Activated naive CD8-positive, alpha-beta T cell treated with anti-CD3 and anti-CD28 coated beads for 36 hours (primary cell): ENCODE data around the gene ZC3H12A. TPM values are rescaled to one million over a fixed set of nuclear protein-coding genes. Genes with fewer than 3 reads are reported as not detected.

Experiments used
- DNase-seq: peaks from one replicate; pipeline ENCODE4 v3.0.0; 2021
- H3K27ac Mint-ChIP-seq: one replicate; pipeline ENCODE4 v1.8.0; 2022; ENCODE audit warnings: mild to moderate bottlenecking, moderate library complexity, mixed read lengths
- H3K27me3 Mint-ChIP-seq: one replicate; pipeline ENCODE4 v1.8.0; 2022; ENCODE audit warnings: mild to moderate bottlenecking, mixed read lengths
- H3K36me3 Mint-ChIP-seq: one replicate; pipeline ENCODE4 v1.8.0; 2021; ENCODE audit warnings: mild to moderate bottlenecking, mixed read lengths
- H3K4me1 Mint-ChIP-seq: one replicate; pipeline ENCODE4 v1.8.0; 2021; ENCODE audit warnings: mixed read lengths
- H3K4me3 Mint-ChIP-seq: one replicate; pipeline ENCODE4 v1.8.0; 2022; ENCODE audit warnings: mild to moderate bottlenecking, moderate library complexity, mixed read lengths
- H3K9me3 Mint-ChIP-seq: one replicate; pipeline ENCODE4 v1.8.0; 2022; ENCODE audit warnings: mixed read lengths
- total RNA-seq, 2 experiments: library from RNA; stranded (reverse); gene quantifications; one replicate each; pipeline ENCODE4 v1.2.3, GENCODE V29; 2021

ZC3H12A gene
- total RNA-seq, 2 experiments from 2014 or later, result 29.2 to 29.4 TPM

- H3K9me3 Mint-ChIP-seq, result no peaks in the 10 kb centered on the region
- H3K27ac Mint-ChIP-seq, result no peak overlapping the region
- DNase-seq, result no peak
- no peaks in the 10 kb centered on the region for H3K36me3 Mint-ChIP-seq
- H3K4me3 Mint-ChIP-seq, result no peak overlapping the region
- H3K4me1 Mint-ChIP-seq, result peaks cover 7% of the 10 kb centered on the region
- H3K27me3 Mint-ChIP-seq, result peaks cover 4% of the 10 kb centered on the region
These were observed 27.5 kb upstream of the ZC3H12A start for GRCh38 chr1:37446874-37447273.

- no peaks in the 10 kb centered on the region for H3K36me3 Mint-ChIP-seq
- H3K9me3 Mint-ChIP-seq, result no peaks in the 10 kb centered on the region
- no peak for DNase-seq
- no peak overlapping the region for H3K27ac Mint-ChIP-seq
- no peak overlapping the region for H3K4me3 Mint-ChIP-seq
- peaks cover 7% of the 10 kb centered on the region for H3K4me1 Mint-ChIP-seq
- peaks cover 4% of the 10 kb centered on the region for H3K27me3 Mint-ChIP-seq
These were observed 26.2 kb upstream of the ZC3H12A start for GRCh38 chr1:37448185-37448584.

- peaks cover 7% of the 10 kb centered on the region for H3K4me1 Mint-ChIP-seq
- no peaks in the 10 kb centered on the region for H3K9me3 Mint-ChIP-seq
- H3K36me3 Mint-ChIP-seq, result no peaks in the 10 kb centered on the region
- DNase-seq, result no peak
- H3K4me3 Mint-ChIP-seq, result no peak overlapping the region
- H3K27ac Mint-ChIP-seq, result no peak overlapping the region
- peaks cover 4% of the 10 kb centered on the region for H3K27me3 Mint-ChIP-seq
These were observed 25.5 kb upstream of the ZC3H12A start for GRCh38 chr1:37448691-37449417.

GRCh38 chr1:37449936-37450335 is 24.4 kb upstream of the ZC3H12A start:
- no peak overlapping the region for H3K4me3 Mint-ChIP-seq
- H3K27ac Mint-ChIP-seq, result peak overlapping the region; percentile 69
- DNase-seq, result peak; percentile 28
- H3K36me3 Mint-ChIP-seq, result no peaks in the 10 kb centered on the region
- peaks cover 4% of the 10 kb centered on the region for H3K27me3 Mint-ChIP-seq
- no peaks in the 10 kb centered on the region for H3K9me3 Mint-ChIP-seq
- H3K4me1 Mint-ChIP-seq, result peaks cover 11% of the 10 kb centered on the region

- no peak for DNase-seq
- no peak overlapping the region for H3K4me3 Mint-ChIP-seq
- no peaks in the 10 kb centered on the region for H3K27me3 Mint-ChIP-seq
- no peak overlapping the region for H3K27ac Mint-ChIP-seq
- no peaks in the 10 kb centered on the region for H3K36me3 Mint-ChIP-seq
- H3K4me1 Mint-ChIP-seq, result peaks cover 14% of the 10 kb centered on the region
- H3K9me3 Mint-ChIP-seq, result no peaks in the 10 kb centered on the region
These were observed 22.0 kb upstream of the ZC3H12A start for GRCh38 chr1:37452416-37452815.

- no peaks in the 10 kb centered on the region for H3K27me3 Mint-ChIP-seq
- DNase-seq, result no peak
- H3K9me3 Mint-ChIP-seq, result no peaks in the 10 kb centered on the region
- no peak overlapping the region for H3K4me3 Mint-ChIP-seq
- no peak overlapping the region for H3K27ac Mint-ChIP-seq
- no peaks in the 10 kb centered on the region for H3K36me3 Mint-ChIP-seq
- H3K4me1 Mint-ChIP-seq, result peaks cover 14% of the 10 kb centered on the region
These were observed 20.7 kb upstream of the ZC3H12A start for GRCh38 chr1:37453647-37454046.

GRCh38 chr1:37455516-37455915 is 18.9 kb upstream of the ZC3H12A start:
- Mint-ChIP-seq H3K9me3 (no peaks in the 10 kb centered on the region), H3K4me3 (no peak overlapping the region), H3K27ac (peak overlapping the region; percentile 16)

GRCh38 chr1:37456614-37457013 is 17.8 kb upstream of the ZC3H12A start:
- Mint-ChIP-seq H3K36me3 (no peaks in the 10 kb centered on the region), H3K27me3 (no peaks in the 10 kb centered on the region)

More at GRCh38 chr1:37455516-37455915, 18.9 kb upstream of the ZC3H12A start:
- Mint-ChIP-seq H3K36me3 (no peaks in the 10 kb centered on the region), H3K27me3 (no peaks in the 10 kb centered on the region), H3K4me1 (peaks cover 7% of the 10 kb centered on the region)
- DNase-seq, result no peak

GRCh38 chr1:37458551-37458950 is 15.8 kb upstream of the ZC3H12A start:
- Mint-ChIP-seq H3K27ac (no peak overlapping the region), H3K4me3 (no peak overlapping the region)
- no peak for DNase-seq

More at GRCh38 chr1:37456614-37457013, 17.8 kb upstream of the ZC3H12A start:
- H3K4me1 Mint-ChIP-seq, result peaks cover 7% of the 10 kb centered on the region
- H3K27ac Mint-ChIP-seq, result no peak overlapping the region
- no peak overlapping the region for H3K4me3 Mint-ChIP-seq
- no peak for DNase-seq
- H3K9me3 Mint-ChIP-seq, result no peaks in the 10 kb centered on the region

GRCh38 chr1:37461698-37462436 is 12.5 kb upstream of the ZC3H12A start:
- H3K27me3 Mint-ChIP-seq, result no peaks in the 10 kb centered on the region
- no peak overlapping the region for H3K4me3 Mint-ChIP-seq
- no peak for DNase-seq
- H3K4me1 Mint-ChIP-seq, result no peaks in the 10 kb centered on the region
- H3K36me3 Mint-ChIP-seq, result no peaks in the 10 kb centered on the region
- H3K9me3 Mint-ChIP-seq, result no peaks in the 10 kb centered on the region
- no peak overlapping the region for H3K27ac Mint-ChIP-seq

More at GRCh38 chr1:37458551-37458950, 15.8 kb upstream of the ZC3H12A start:
- H3K36me3 Mint-ChIP-seq, result no peaks in the 10 kb centered on the region
- H3K9me3 Mint-ChIP-seq, result no peaks in the 10 kb centered on the region
- no peaks in the 10 kb centered on the region for H3K27me3 Mint-ChIP-seq
- H3K4me1 Mint-ChIP-seq, result peaks cover 7% of the 10 kb centered on the region

GRCh38 chr1:37464443-37464842 is 9.9 kb upstream of the ZC3H12A start:
- Mint-ChIP-seq H3K4me3 (no peak overlapping the region), H3K36me3 (no peaks in the 10 kb centered on the region), H3K27me3 (no peaks in the 10 kb centered on the region), H3K4me1 (peaks cover 6% of the 10 kb centered on the region), H3K9me3 (no peaks in the 10 kb centered on the region), H3K27ac (no peak overlapping the region)
- no peak for DNase-seq

- no peak for DNase-seq
- H3K9me3 Mint-ChIP-seq, result no peaks in the 10 kb centered on the region
- no peaks in the 10 kb centered on the region for H3K27me3 Mint-ChIP-seq
- no peaks in the 10 kb centered on the region for H3K36me3 Mint-ChIP-seq
- no peak overlapping the region for H3K27ac Mint-ChIP-seq
- H3K4me1 Mint-ChIP-seq, result peaks cover 16% of the 10 kb centered on the region
- no peak overlapping the region for H3K4me3 Mint-ChIP-seq
These were observed 8.5 kb upstream of the ZC3H12A start for GRCh38 chr1:37465593-37466517.

GRCh38 chr1:37468037-37468436 is 6.3 kb upstream of the ZC3H12A start:
- Mint-ChIP-seq H3K36me3 (no peaks in the 10 kb centered on the region), H3K4me3 (no peak overlapping the region), H3K27ac (no peak overlapping the region), H3K4me1 (peaks cover 34% of the 10 kb centered on the region), H3K9me3 (no peaks in the 10 kb centered on the region), H3K27me3 (no peaks in the 10 kb centered on the region)
- no peak for DNase-seq

- no peak for DNase-seq
- H3K36me3 Mint-ChIP-seq, result no peaks in the 10 kb centered on the region
- no peak overlapping the region for H3K4me3 Mint-ChIP-seq
- H3K27ac Mint-ChIP-seq, result no peak overlapping the region
- H3K4me1 Mint-ChIP-seq, result peaks cover 40% of the 10 kb centered on the region
- H3K9me3 Mint-ChIP-seq, result no peaks in the 10 kb centered on the region
- no peaks in the 10 kb centered on the region for H3K27me3 Mint-ChIP-seq
These were observed 5.0 kb upstream of the ZC3H12A start for GRCh38 chr1:37469386-37469785.
